SJSA1 (cell line): ENCODE data around the gene NMNAT2. TPM values are rescaled to one million over a fixed set of nuclear protein-coding genes. Genes with fewer than 3 reads are reported as not detected.
A peak's percentile ranks its signal among the peaks of the same experiment; 100 is the strongest.

Experiments
- DNase-seq, 2 experiments: peaks; one replicate each; pipeline ENCODE4 v3.0.0-alpha.2; 2015 to 2020; ENCODE audit warnings: low spot score in 2 of 2, low read depth in 1 of 2
- H3K27ac ChIP-seq: fragments of 250-450 bp; sonication (Bioruptor Pico); 2 replicates; pipeline ENCODE4 v1.5.1; 2020; ENCODE audit warnings: mild to moderate bottlenecking, moderate library complexity
- H3K27me3 ChIP-seq: fragments of 250-450 bp; sonication (Bioruptor Pico); replicated peaks from 2 replicates; pipeline ENCODE4 v1.5.1; 2020; ENCODE audit warnings: mild to moderate bottlenecking, moderate library complexity
- H3K36me3 ChIP-seq: fragments of 250-450 bp; sonication (Bioruptor Pico); 2 replicates; pipeline ENCODE4 v1.5.1; 2020; ENCODE audit warnings: mild to moderate bottlenecking
- H3K4me1 ChIP-seq: fragments of 250-450 bp; sonication (Bioruptor Pico); replicated peaks from 2 replicates; pipeline ENCODE4 v1.6.1; 2021; ENCODE audit warnings: mild to moderate bottlenecking
- H3K4me3 ChIP-seq: fragments of 250-450 bp; sonication (Bioruptor Pico); 2 replicates; pipeline ENCODE4 v1.5.1; 2020; ENCODE audit warnings: mild to moderate bottlenecking
- H3K9me3 ChIP-seq: fragments of 250-450 bp; sonication (Bioruptor Pico); replicated peaks from 2 replicates; pipeline ENCODE4 v1.5.1; 2020; ENCODE audit warnings: mild to moderate bottlenecking
- total RNA-seq: library from RNA; depleted of rRNA; stranded (reverse); fragments of >200 nt; shearing (Covaris generic); gene quantifications from 2 replicates; pipeline ENCODE4 v1.2.3, GENCODE V29; 2014

Gene NMNAT2
- total RNA-seq, 1 experiment from 2014 or later = 0.50 TPM

- H3K4me1 ChIP-seq = peaks cover 9% of the 10 kb centered on the region
- no peak overlapping the region for H3K27ac ChIP-seq
- no peaks in the 10 kb centered on the region for H3K36me3 ChIP-seq
- H3K4me3 ChIP-seq = no peak overlapping the region
- DNase-seq = no peak
- no peaks in the 10 kb centered on the region for H3K27me3 ChIP-seq
- H3K9me3 ChIP-seq = no peaks in the 10 kb centered on the region
Measured at GRCh38 chr1:183293241-183293640, 124.9 kb downstream of the NMNAT2 start.

- H3K27ac ChIP-seq = no peak overlapping the region
- no peak for DNase-seq
Measured at GRCh38 chr1:183291802-183292514, 126.2 kb downstream of the NMNAT2 start.

GRCh38 chr1:183291216-183291762 is 126.9 kb downstream of the NMNAT2 start:
- no peaks in the 10 kb centered on the region for H3K9me3 ChIP-seq
- H3K4me1 ChIP-seq = peaks cover 9% of the 10 kb centered on the region
- no peak overlapping the region for H3K4me3 ChIP-seq
- no peak for DNase-seq
- H3K27ac ChIP-seq = no peak overlapping the region
- no peaks in the 10 kb centered on the region for H3K36me3 ChIP-seq
- no peaks in the 10 kb centered on the region for H3K27me3 ChIP-seq

More at GRCh38 chr1:183291802-183292514, 126.2 kb downstream of the NMNAT2 start:
- H3K4me3 ChIP-seq = no peak overlapping the region
- no peaks in the 10 kb centered on the region for H3K36me3 ChIP-seq
- H3K4me1 ChIP-seq = peaks cover 9% of the 10 kb centered on the region
- H3K27me3 ChIP-seq = no peaks in the 10 kb centered on the region
- H3K9me3 ChIP-seq = no peaks in the 10 kb centered on the region

GRCh38 chr1:183290628-183291027 is 127.6 kb downstream of the NMNAT2 start:
- DNase-seq = no peak
- no peaks in the 10 kb centered on the region for H3K36me3 ChIP-seq
- H3K4me3 ChIP-seq = no peak overlapping the region
- no peak overlapping the region for H3K27ac ChIP-seq
- peaks cover 9% of the 10 kb centered on the region for H3K4me1 ChIP-seq
- H3K9me3 ChIP-seq = no peaks in the 10 kb centered on the region
- H3K27me3 ChIP-seq = no peaks in the 10 kb centered on the region

GRCh38 chr1:183289051-183289496 is 129.1 kb downstream of the NMNAT2 start:
- Histone ChIP-seq H3K4me3 (no peak overlapping the region), H3K27ac (no peak overlapping the region), H3K36me3 (no peaks in the 10 kb centered on the region), H3K9me3 (no peaks in the 10 kb centered on the region), H3K4me1 (peaks cover 9% of the 10 kb centered on the region), H3K27me3 (no peaks in the 10 kb centered on the region)
- no peak for DNase-seq

GRCh38 chr1:183288583-183288982 is 129.6 kb downstream of the NMNAT2 start:
- DNase-seq = no peak
- no peak overlapping the region for H3K27ac ChIP-seq
- peaks cover 9% of the 10 kb centered on the region for H3K4me1 ChIP-seq

GRCh38 chr1:183287191-183287675 is 130.9 kb downstream of the NMNAT2 start:
- no peaks in the 10 kb centered on the region for H3K36me3 ChIP-seq
- DNase-seq = no peak
- no peaks in the 10 kb centered on the region for H3K9me3 ChIP-seq
- peaks cover 9% of the 10 kb centered on the region for H3K4me1 ChIP-seq
- no peak overlapping the region for H3K4me3 ChIP-seq
- H3K27ac ChIP-seq = no peak overlapping the region
- H3K27me3 ChIP-seq = no peaks in the 10 kb centered on the region

More at GRCh38 chr1:183288583-183288982, 129.6 kb downstream of the NMNAT2 start:
- Histone ChIP-seq H3K36me3 (no peaks in the 10 kb centered on the region), H3K4me3 (no peak overlapping the region), H3K27me3 (no peaks in the 10 kb centered on the region), H3K9me3 (no peaks in the 10 kb centered on the region)

- Histone ChIP-seq H3K9me3 (no peaks in the 10 kb centered on the region), H3K4me3 (no peak overlapping the region), H3K27me3 (no peaks in the 10 kb centered on the region), H3K4me1 (peaks cover 10% of the 10 kb centered on the region), H3K27ac (no peak overlapping the region), H3K36me3 (no peaks in the 10 kb centered on the region)
- DNase-seq = no peak
Measured at GRCh38 chr1:183285746-183286145, 132.4 kb downstream of the NMNAT2 start.

- Histone ChIP-seq H3K9me3 (no peaks in the 10 kb centered on the region), H3K4me3 (no peak overlapping the region), H3K36me3 (no peaks in the 10 kb centered on the region), H3K4me1 (peaks cover 15% of the 10 kb centered on the region), H3K27me3 (no peaks in the 10 kb centered on the region), H3K27ac (no peak overlapping the region)
- DNase-seq = no peak
Measured at GRCh38 chr1:183285256-183285655, 132.9 kb downstream of the NMNAT2 start.

- Histone ChIP-seq H3K36me3 (no peaks in the 10 kb centered on the region), H3K27me3 (no peaks in the 10 kb centered on the region), H3K27ac (no peak overlapping the region), H3K4me1 (peaks cover 27% of the 10 kb centered on the region), H3K4me3 (no peak overlapping the region), H3K9me3 (no peaks in the 10 kb centered on the region)
- DNase-seq = no peak
Measured at GRCh38 chr1:183284086-183284485, 134.1 kb downstream of the NMNAT2 start.

GRCh38 chr1:183283286-183283685 is 134.9 kb downstream of the NMNAT2 start:
- Histone ChIP-seq H3K4me1 (peaks cover 35% of the 10 kb centered on the region), H3K4me3 (no peak overlapping the region), H3K27ac (no peak overlapping the region), H3K9me3 (no peaks in the 10 kb centered on the region), H3K27me3 (no peaks in the 10 kb centered on the region), H3K36me3 (no peaks in the 10 kb centered on the region)
- no peak for DNase-seq

- DNase-seq = no peak
- H3K27me3 ChIP-seq = no peaks in the 10 kb centered on the region
- peaks cover 43% of the 10 kb centered on the region for H3K4me1 ChIP-seq
- no peaks in the 10 kb centered on the region for H3K9me3 ChIP-seq
- no peak overlapping the region for H3K4me3 ChIP-seq
- H3K36me3 ChIP-seq = no peaks in the 10 kb centered on the region
- no peak overlapping the region for H3K27ac ChIP-seq
Measured at GRCh38 chr1:183282101-183282855, 135.9 kb downstream of the NMNAT2 start.

- Histone ChIP-seq H3K36me3 (no peaks in the 10 kb centered on the region), H3K27me3 (no peaks in the 10 kb centered on the region), H3K27ac (no peak overlapping the region), H3K9me3 (no peaks in the 10 kb centered on the region), H3K4me1 (peaks cover 43% of the 10 kb centered on the region), H3K4me3 (no peak overlapping the region)
- DNase-seq = peak; percentile 85 to 88
Measured at GRCh38 chr1:183281553-183282091, 136.6 kb downstream of the NMNAT2 start.

- no peak overlapping the region for H3K27ac ChIP-seq
- no peak overlapping the region for H3K4me3 ChIP-seq
- H3K4me1 ChIP-seq = peaks cover 43% of the 10 kb centered on the region
- DNase-seq = no peak
- no peaks in the 10 kb centered on the region for H3K27me3 ChIP-seq
- H3K9me3 ChIP-seq = no peaks in the 10 kb centered on the region
- no peaks in the 10 kb centered on the region for H3K36me3 ChIP-seq
Measured at GRCh38 chr1:183281039-183281438, 137.1 kb downstream of the NMNAT2 start.
